ENCODE data around the gene NR4A2.
"Not testable (repeated sequence)": the region's sequence is repeated elsewhere in the genome, so short reads cannot be mapped to it uniquely, and the experiment has no call there.

NR4A2 gene

GRCh38 chr2:156321243-156321904, 11.1 kb downstream of the NR4A2 start:
- DNase-seq (ENCODE audit: low spot score) = no peak

GRCh38 chr2:156320486-156321098, 11.9 kb downstream of the NR4A2 start:
- no peak for DNase-seq (ENCODE audit: low spot score)

GRCh38 chr2:156319811-156320485, 12.6 kb downstream of the NR4A2 start:
- DNase-seq (ENCODE audit: low spot score) = peak; percentile 36

- DNase-seq (ENCODE audit: low spot score) = no peak
Measured at GRCh38 chr2:156317631-156318030, 14.9 kb downstream of the NR4A2 start.

- no peak for DNase-seq (ENCODE audit: low spot score)
Measured at GRCh38 chr2:156311976-156312375, 20.5 kb downstream of the NR4A2 start.

GRCh38 chr2:156310773-156311172, 21.7 kb downstream of the NR4A2 start:
- no peak for DNase-seq (ENCODE audit: low spot score)

GRCh38 chr2:156309917-156310316, 22.6 kb downstream of the NR4A2 start:
- no peak for DNase-seq (ENCODE audit: low spot score)

GRCh38 chr2:156309167-156309566, 23.4 kb downstream of the NR4A2 start:
- DNase-seq (ENCODE audit: low spot score) = no peak

GRCh38 chr2:156306821-156307220, 25.7 kb downstream of the NR4A2 start:
- no peak for DNase-seq (ENCODE audit: low spot score)

GRCh38 chr2:156305121-156305520, 27.4 kb downstream of the NR4A2 start:
- no peak for DNase-seq (ENCODE audit: low spot score)

GRCh38 chr2:156300337-156300736, 32.2 kb downstream of the NR4A2 start:
- DNase-seq (ENCODE audit: low spot score) = no peak

GRCh38 chr2:156294945-156295580, 37.5 kb downstream of the NR4A2 start:
- DNase-seq (ENCODE audit: low spot score) = no peak

GRCh38 chr2:156293382-156293781, 39.1 kb downstream of the NR4A2 start:
- DNase-seq (ENCODE audit: low spot score) = not testable (repeated sequence)

GRCh38 chr2:156279446-156280150, 52.9 kb downstream of the NR4A2 start:
- no peak for DNase-seq (ENCODE audit: low spot score)
